Tibial nerve (tissue), 4 donors: ENCODE results near the gene HSPA9.

Source experiments
- CTCF ChIP-seq, 5 experiments: fragments of 200-600 bp in 3 of 5; fragments of 450-650 bp in 2 of 5; sonication (generic) in 3 of 5; IDR thresholded peaks; one replicate each; pipeline ENCODE4 v1.5.1; 2016 to 2019; ENCODE audit warnings: antibody characterized with exemption in 5 of 5, mild to moderate bottlenecking in 3 of 5, moderate library complexity in 2 of 5
- EP300 ChIP-seq, 2 donors: sonication (generic); formaldehyde crosslinking; IDR thresholded peaks; one replicate each; pipeline ENCODE4 v1.6.1; 2017; ENCODE audit warnings: antibody characterized with exemption in 2 of 2, mild to moderate bottlenecking in 1 of 2

GRCh38 chr5:138565100-138565821 is 9.9 kb downstream of the HSPA9 start:
- TF ChIP-seq EP300 (IDR thresholded peaks at IDR 0.05), result no peak
- TF ChIP-seq CTCF (IDR thresholded peaks at IDR 0.05), result no peak
